Peyer's patch (tissue), 4 donors: ENCODE data around the gene LMBR1L.

Experiments
- CTCF ChIP-seq, 6 experiments: fragments of 450-650 bp in 4 of 6; fragments of 200-600 bp in 2 of 6; sonication (generic) in 1 of 6; IDR thresholded peaks; one replicate each; pipeline ENCODE4 v1.5.1; 2017 to 2019; ENCODE audit warnings: antibody characterized with exemption in 6 of 6, mild to moderate bottlenecking in 3 of 6, moderate library complexity in 1 of 6
- POLR2A ChIP-seq, 2 donors: fragments of 450-650 bp; IDR thresholded peaks; one replicate each; pipeline ENCODE4 v1.5.1; 2017; ENCODE audit warnings: antibody characterized with exemption in 2 of 2, mild to moderate bottlenecking in 2 of 2, moderate library complexity in 2 of 2

- TF ChIP-seq CTCF (IDR thresholded peaks at IDR 0.05) (no peak), POLR2A (IDR thresholded peaks at IDR 0.05) (no peak)
These were observed 26.2 kb downstream of the LMBR1L start for GRCh38 chr12:49084438-49084837.
